Stomach (tissue), 9 donors: Measurements from ENCODE around the gene CCR4. TPM values are rescaled to one million over a fixed set of nuclear protein-coding genes. Genes with fewer than 3 reads are reported as not detected.

Experiments used
- DNase-seq, 2 donors: peaks; one replicate each; pipeline versions ENCODE4 v3.0.0 to v3.0.0-alpha.2; 2013 to 2019
- H3K27ac ChIP-seq, 5 donors: fragments of 200-600 bp in 4 of 5; sonication (generic) in 4 of 5; one replicate each; pipeline ENCODE4 v1.5.1; 2013 to 2019; ENCODE audit warnings: mild to moderate bottlenecking in 1 of 5, moderate library complexity in 1 of 5
- H3K27me3 ChIP-seq, 3 donors: fragments of 200-600 bp; sonication (generic); one replicate each; pipeline ENCODE4 v1.5.1; 2017 to 2019; ENCODE audit warnings: mixed run types in 1 of 3
- H3K36me3 ChIP-seq, 4 donors: fragments of 200-600 bp; sonication (generic); 1 replicate in 3 of 4; 2 replicates in 1 of 4; pipeline ENCODE4 v1.5.1; 2016 to 2019
- H3K4me1 ChIP-seq, 4 donors: fragments of 200-600 bp; sonication (generic); one replicate each; pipeline ENCODE4 v1.5.1; 2016 to 2019
- H3K4me3 ChIP-seq, 4 donors: fragments of 200-600 bp; sonication (generic) in 3 of 4; one replicate each; pipeline ENCODE4 v1.5.1; 2016 to 2019; ENCODE audit warnings: mild to moderate bottlenecking in 1 of 4
- H3K9me3 ChIP-seq, 4 donors: fragments of 200-600 bp; sonication (generic); one replicate each; pipeline ENCODE4 v1.5.1; 2016 to 2019
- EP300 ChIP-seq: sonication (generic); formaldehyde crosslinking; IDR thresholded peaks from one replicate; pipeline ENCODE4 v1.6.1; 2017; ENCODE audit warnings: antibody characterized with exemption
- POLR2A ChIP-seq, 4 donors: fragments of 450-650 bp; IDR thresholded peaks; one replicate each; pipeline ENCODE4 v1.6.1; 2016; ENCODE audit warnings: antibody characterized with exemption in 4 of 4, control low read depth in 2 of 4, mild to moderate bottlenecking in 1 of 4, moderate library complexity in 1 of 4
- POLR2AphosphoS5 ChIP-seq, 3 donors: sonication (generic); formaldehyde crosslinking; IDR thresholded peaks; one replicate each; pipeline ENCODE4 v1.6.1; 2016; ENCODE audit warnings: antibody characterized with exemption in 3 of 3
- WGBS, 5 donors: extraction: QIAGEN DNeasy Blood & Tissue Kit in 3 of 5; methylation state at CpG; one replicate each; pipeline versions ENCODE4 v1.1.5 to v1.1.7; 2013 to 2018; 5-methylcytosine and 5-hydroxymethylcytosine counted together
- intact Hi-C: fragments of 100-400 bp; cut with DNase I; formaldehyde crosslinking; loops from one replicate; pipeline ENCODE4 v1.15.1; 2023; ENCODE audit warnings: low total_unique reads
- polyA plus RNA-seq, 3 donors: library from polyadenylated mRNA; stranded (reverse); fragments of 200-250 nt; gene quantifications; one replicate each; pipeline ENCODE4 v1.2.3, GENCODE V29; 2013
- total RNA-seq, 5 donors: library from RNA; depleted of rRNA; stranded (reverse); fragments of >200 nt; gene quantifications; one replicate each; pipeline versions ENCODE4 v1.1.0 to v1.2.3, GENCODE V29; 2014 to 2016
- TF ChIP-seq, protein P1 (sequence below), 7 experiments: fragments of 450-650 bp in 4 of 7; fragments of 200-600 bp in 3 of 7; sonication (generic) in 3 of 7; IDR thresholded peaks; one replicate each; pipeline ENCODE4 v1.5.1; 2016 to 2019; ENCODE audit warnings: antibody characterized with exemption in 7 of 7, control low read depth in 2 of 7, mild to moderate bottlenecking in 1 of 7
- donor health status: healthy with polysubstance abuse.
- donor health status: Bipolar disorder and iron deficiency.
- donor health status: healthy.

The CCR4 gene
- total and polyA plus RNA-seq, 8 donors, result 0.15 to 1.1 (median 0.37) TPM; not detected in 4

DNA sequence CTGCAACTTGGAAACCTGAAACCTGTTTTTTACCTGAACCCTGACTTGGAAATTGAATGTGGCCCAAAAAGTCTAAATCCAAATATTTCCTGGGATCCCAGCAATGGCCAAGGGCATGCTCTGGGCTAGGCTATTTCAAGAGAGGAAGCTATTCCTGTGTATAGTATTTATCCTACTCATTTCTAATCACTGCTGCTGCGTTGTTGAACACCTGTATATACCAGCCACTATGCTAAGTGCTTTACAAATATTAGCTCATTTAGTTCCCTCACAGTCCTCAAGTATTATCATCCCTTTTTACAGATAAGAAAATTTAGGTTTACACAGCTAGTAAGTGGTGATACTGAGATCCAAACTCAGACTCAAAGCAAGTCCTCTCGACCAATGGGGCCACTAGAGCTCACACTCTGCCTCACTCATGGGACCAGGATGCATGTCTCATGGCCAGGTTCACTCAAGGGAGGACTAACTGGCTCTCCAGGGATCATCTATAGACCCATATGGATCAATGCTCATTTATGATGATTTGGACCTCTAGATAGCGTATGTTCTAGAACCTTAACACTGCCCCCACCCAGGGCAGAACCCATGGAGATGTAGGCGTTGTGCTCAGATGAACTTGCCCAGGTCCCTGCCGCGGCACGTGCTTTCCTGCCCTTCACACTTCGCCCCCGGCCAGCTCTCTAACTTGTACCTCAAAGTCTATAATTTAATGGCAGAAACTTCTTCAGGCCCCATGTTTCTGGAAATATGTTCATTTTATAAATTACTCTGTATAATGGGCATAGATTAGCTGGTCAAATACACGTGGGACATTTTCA is 2.6 kb upstream of the CCR4 start:
- no peak overlapping the region for H3K4me3 ChIP-seq
- TF ChIP-seq, protein P1, sequence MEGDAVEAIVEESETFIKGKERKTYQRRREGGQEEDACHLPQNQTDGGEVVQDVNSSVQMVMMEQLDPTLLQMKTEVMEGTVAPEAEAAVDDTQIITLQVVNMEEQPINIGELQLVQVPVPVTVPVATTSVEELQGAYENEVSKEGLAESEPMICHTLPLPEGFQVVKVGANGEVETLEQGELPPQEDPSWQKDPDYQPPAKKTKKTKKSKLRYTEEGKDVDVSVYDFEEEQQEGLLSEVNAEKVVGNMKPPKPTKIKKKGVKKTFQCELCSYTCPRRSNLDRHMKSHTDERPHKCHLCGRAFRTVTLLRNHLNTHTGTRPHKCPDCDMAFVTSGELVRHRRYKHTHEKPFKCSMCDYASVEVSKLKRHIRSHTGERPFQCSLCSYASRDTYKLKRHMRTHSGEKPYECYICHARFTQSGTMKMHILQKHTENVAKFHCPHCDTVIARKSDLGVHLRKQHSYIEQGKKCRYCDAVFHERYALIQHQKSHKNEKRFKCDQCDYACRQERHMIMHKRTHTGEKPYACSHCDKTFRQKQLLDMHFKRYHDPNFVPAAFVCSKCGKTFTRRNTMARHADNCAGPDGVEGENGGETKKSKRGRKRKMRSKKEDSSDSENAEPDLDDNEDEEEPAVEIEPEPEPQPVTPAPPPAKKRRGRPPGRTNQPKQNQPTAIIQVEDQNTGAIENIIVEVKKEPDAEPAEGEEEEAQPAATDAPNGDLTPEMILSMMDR (IDR thresholded peaks at IDR 0.05), result no peak
- no peak overlapping the region for H3K27ac ChIP-seq
- H3K27me3 ChIP-seq, result no peaks in the 10 kb centered on the region
- no peaks in the 10 kb centered on the region for H3K9me3 ChIP-seq
- H3K36me3 ChIP-seq, result no peaks in the 10 kb centered on the region
- intact Hi-C loops, result no loop called here
- peaks cover 0 to 17% (median 0%) of the 10 kb centered on the region in 4 donors for H3K4me1 ChIP-seq
- 80 to 86% (median 81%) methylated on average over 10 of the region's 10 CpGs for WGBS, 5 donors
- DNase-seq, result peak in 1 of 2 donors; percentile 32

DNA sequence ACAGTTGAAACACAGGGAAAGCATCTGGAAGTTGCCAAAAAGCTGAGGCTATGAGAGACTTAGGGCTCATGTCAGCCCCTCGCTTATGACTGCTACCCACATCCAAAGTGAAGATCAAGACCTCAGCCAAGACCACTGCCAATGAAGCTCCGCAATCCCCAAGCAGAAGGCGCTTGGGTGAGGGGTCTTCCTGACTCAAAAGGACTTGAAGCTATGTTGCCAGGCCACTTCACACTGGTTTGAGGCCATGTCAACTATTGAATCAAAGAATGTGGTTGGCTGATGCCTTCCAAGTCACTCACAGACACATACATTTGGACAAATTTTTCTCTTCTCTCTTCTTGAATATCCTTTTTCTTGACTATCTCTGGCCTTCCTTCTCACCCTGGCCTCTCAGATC is 928 bp upstream of the CCR4 start:
- TF ChIP-seq POLR2AphosphoS5 (IDR thresholded peaks at IDR 0.05), result no peak
- TF ChIP-seq POLR2A (IDR thresholded peaks at IDR 0.05), result no peak
- TF ChIP-seq, protein P1 (IDR thresholded peaks at IDR 0.05), result no peak
- TF ChIP-seq EP300, result no peak
- Histone ChIP-seq H3K4me1 (peaks cover 0 to 17% (median 0%) of the 10 kb centered on the region in 4 donors), H3K27me3 (no peaks in the 10 kb centered on the region), H3K9me3 (no peaks in the 10 kb centered on the region), H3K4me3 (no peak overlapping the region), H3K36me3 (no peaks in the 10 kb centered on the region), H3K27ac (no peak overlapping the region)
- WGBS, 5 donors, result 95 to 99% (median 97%) methylated on average over 3 of the region's 3 CpGs
- DNase-seq, result no peak
- intact Hi-C loops, result loop anchor here (5.0 to 10.0 kb wide), 2 partner anchors 127 to 424 kb away; no protein-coding TSS in a partner anchor

DNA sequence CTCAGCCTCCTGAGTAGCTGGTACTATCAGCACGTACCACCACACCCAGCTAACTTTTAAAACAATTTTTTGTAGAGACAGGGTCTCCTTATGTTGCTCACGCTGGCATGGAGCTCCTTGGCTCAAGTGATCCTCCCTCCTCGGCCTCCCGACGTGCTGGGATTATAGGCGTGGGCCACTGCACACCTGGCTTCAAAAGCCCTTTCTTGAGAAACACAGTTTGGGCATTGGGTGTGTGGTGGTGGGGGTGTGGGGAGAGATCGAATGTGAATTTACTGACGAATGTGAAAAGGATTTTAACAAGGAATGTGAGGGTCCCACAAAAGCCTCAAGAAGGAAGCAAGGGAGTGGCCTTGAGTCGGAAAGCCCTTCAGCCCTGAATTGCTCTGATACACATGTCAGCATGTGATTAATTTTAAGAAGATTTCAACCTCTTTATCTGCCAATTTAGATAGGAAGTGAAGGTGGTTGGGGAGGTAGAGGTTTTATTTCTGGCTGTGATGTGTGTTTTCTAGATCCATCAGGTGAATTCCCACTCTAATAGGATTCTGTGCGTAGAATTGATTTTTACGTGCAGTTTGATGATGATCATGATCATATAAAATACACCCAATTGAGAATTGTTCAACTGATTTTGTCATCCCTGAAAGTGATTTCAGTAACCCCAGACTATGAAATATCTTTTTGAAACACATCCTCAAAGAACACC is 1.1 kb downstream of the CCR4 start:
- H3K27ac ChIP-seq, result no peak overlapping the region
- no peaks in the 10 kb centered on the region for H3K27me3 ChIP-seq
- H3K36me3 ChIP-seq, result no peaks in the 10 kb centered on the region
- no peak overlapping the region for H3K4me3 ChIP-seq
- no peak for TF ChIP-seq POLR2AphosphoS5 (IDR thresholded peaks at IDR 0.05)
- no peak for DNase-seq
- intact Hi-C loops, result loop anchor here (5.0 to 10.0 kb wide), 2 partner anchors 125 to 422 kb away; no protein-coding TSS in a partner anchor
- no peaks in the 10 kb centered on the region for H3K9me3 ChIP-seq
- peaks cover 0 to 14% (median 4%) of the 10 kb centered on the region in 4 donors for H3K4me1 ChIP-seq
- 88 to 91% (median 90%) methylated on average over 11 of the region's 11 CpGs for WGBS, 5 donors

DNA sequence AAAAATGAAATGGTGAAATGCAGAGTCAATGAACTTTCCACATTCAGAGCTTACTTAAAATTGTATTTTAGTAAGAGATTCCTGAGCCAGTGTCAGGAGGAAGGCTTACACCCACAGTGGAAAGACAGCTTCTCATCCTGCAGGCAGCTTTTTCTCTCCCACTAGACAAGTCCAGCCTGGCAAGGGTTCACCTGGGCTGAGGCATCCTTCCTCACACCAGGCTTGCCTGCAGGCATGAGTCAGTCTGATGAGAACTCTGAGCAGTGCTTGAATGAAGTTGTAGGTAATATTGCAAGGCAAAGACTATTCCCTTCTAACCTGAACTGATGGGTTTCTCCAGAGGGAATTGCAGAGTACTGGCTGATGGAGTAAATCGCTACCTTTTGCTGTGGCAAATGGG is 3.1 kb downstream of the CCR4 start:
- WGBS, 5 donors, result 88 to 100% (median 95%) methylated on average over 1 of the region's 1 CpG
- no peak for DNase-seq
- Histone ChIP-seq H3K27ac (no peak overlapping the region), H3K9me3 (no peaks in the 10 kb centered on the region), H3K27me3 (no peaks in the 10 kb centered on the region), H3K4me3 (no peak overlapping the region), H3K36me3 (no peaks in the 10 kb centered on the region), H3K4me1 (peaks cover 0 to 8% (median 0%) of the 10 kb centered on the region in 4 donors)
- TF ChIP-seq POLR2A (IDR thresholded peaks at IDR 0.05) (no peak), EP300 (no peak), POLR2AphosphoS5 (IDR thresholded peaks at IDR 0.05) (no peak)
- TF ChIP-seq, protein P1 (IDR thresholded peaks at IDR 0.05), result no peak
- intact Hi-C loops, result loop anchor here (5.0 to 10.0 kb wide), 2 partner anchors 123 to 420 kb away; no protein-coding TSS in a partner anchor
